ENCODE data around the gene CDC6.

Gene CDC6

GRCh38 chr17:40266882-40267281 is 20.8 kb upstream of the CDC6 start:
- H3K4me3 ChIP-seq (replicated peaks; ENCODE audit: low read depth, low read length), result no peak overlapping the region
- no peak for TF ChIP-seq CTCF (IDR thresholded peaks at IDR 0.05; ENCODE audit: low read length, missing control alignments)
- no peak for DNase-seq (ENCODE audit: low read depth)

GRCh38 chr17:40268141-40268712 is 19.5 kb upstream of the CDC6 start:
- DNase-seq (ENCODE audit: low read depth), result peak; percentile 16
- no peak overlapping the region for H3K4me3 ChIP-seq (replicated peaks; ENCODE audit: low read depth, low read length)
- TF ChIP-seq CTCF (IDR thresholded peaks at IDR 0.05; ENCODE audit: low read length, missing control alignments), result no peak

GRCh38 chr17:40278414-40278813 is 9.3 kb upstream of the CDC6 start:
- TF ChIP-seq CTCF (IDR thresholded peaks at IDR 0.05; ENCODE audit: low read length, missing control alignments), result no peak
- DNase-seq (ENCODE audit: low read depth), result no peak
- H3K4me3 ChIP-seq (replicated peaks; ENCODE audit: low read depth, low read length), result no peak overlapping the region

GRCh38 chr17:40279402-40279801 is 8.3 kb upstream of the CDC6 start:
- no peak overlapping the region for H3K4me3 ChIP-seq (replicated peaks; ENCODE audit: low read depth, low read length)
- TF ChIP-seq CTCF (IDR thresholded peaks at IDR 0.05; ENCODE audit: low read length, missing control alignments), result no peak
- no peak for DNase-seq (ENCODE audit: low read depth)

GRCh38 chr17:40281663-40282062 is 6.0 kb upstream of the CDC6 start:
- no peak for TF ChIP-seq CTCF (IDR thresholded peaks at IDR 0.05; ENCODE audit: low read length, missing control alignments)
- no peak for DNase-seq (ENCODE audit: low read depth)
- no peak overlapping the region for H3K4me3 ChIP-seq (replicated peaks; ENCODE audit: low read depth, low read length)

GRCh38 chr17:40283662-40284061 is 4.0 kb upstream of the CDC6 start:
- DNase-seq (ENCODE audit: low read depth), result peak; percentile 64
- no peak for TF ChIP-seq CTCF (IDR thresholded peaks at IDR 0.05; ENCODE audit: low read length, missing control alignments)
- peak overlapping the region; percentile 10 for H3K4me3 ChIP-seq (replicated peaks; ENCODE audit: low read depth, low read length)

- TF ChIP-seq CTCF (IDR thresholded peaks at IDR 0.05; ENCODE audit: low read length, missing control alignments), result peak; percentile 40
- H3K4me3 ChIP-seq (replicated peaks; ENCODE audit: low read depth, low read length), result peak overlapping the region; percentile 10
- DNase-seq (ENCODE audit: low read depth), result peak; percentile 63
Observed at GRCh38 chr17:40284085-40284713, 3.5 kb upstream of the CDC6 start.

Data from fibroblast of pulmonary artery (primary cell).